Measurements from ENCODE around the gene MPL.

GRCh38 chr1:43312212-43312623 is 25.4 kb upstream of the MPL start:
- TF ChIP-seq CTCF (IDR thresholded peaks at IDR 0.05; ENCODE audit: low read depth, low read length, poor library complexity, severe bottlenecking), result no peak
- TF ChIP-seq EZH2phosphoT487 (IDR thresholded peaks at IDR 0.05; ENCODE audit: borderline replicate concordance, low read length), result no peak

Measured in DOHH2 (cell line).